IMR-90 (cell line): ENCODE results near the gene AOPEP. TPM values are rescaled to one million over a fixed set of nuclear protein-coding genes. Genes with fewer than 3 reads are reported as not detected.

Experiments
- ATAC-seq: fragments of 200-7000 bp; cut with Tn5 transposase; 2 replicates; pipeline ENCODE4 v1.9.1; 2020; ENCODE audit warnings: low read depth, mild to moderate bottlenecking, moderate library complexity
- BruUV-seq: library from RNA; stranded (reverse); fragments of 400-500 nt; replicated peaks from 2 replicates; lab custom pipeline; 2021; lab: Mats Ljungman, UMichigan
- CTCF ChIA-PET: fragments of 300-600 bp; formaldehyde crosslinking; extraction: SDS; loops from one replicate; lab custom pipeline; 2021; ENCODE audit warnings: antibody characterized with exemption; lab: Yijun Ruan, JAX
- POLR2A ChIA-PET: fragments of 300-600 bp; sonication (Branson Sonifier 250); formaldehyde crosslinking; loops from one replicate; lab custom pipeline; 2022; ENCODE audit warnings: antibody characterized with exemption; ENCODE audit not compliant: unreplicated experiment; lab: Charles Lee
- DNase-seq: peaks from one replicate; pipeline ENCODE4 v3.0.0; 2013
- H2AFZ ChIP-seq: replicated peaks from 2 replicates; pipeline ENCODE3; 2013; ENCODE audit warnings: low read length, mild to moderate bottlenecking; ENCODE audit not compliant: poor library complexity
- H2AK5ac ChIP-seq: 2 replicates; pipeline ENCODE4 v1.6.1; 2013; ENCODE audit warnings: low read depth, low read length, inconsistent platforms
- H2AK9ac ChIP-seq: replicated peaks from 2 replicates; pipeline ENCODE3; 2013; ENCODE audit warnings: mild to moderate bottlenecking, low read depth, low read length, moderate library complexity; ENCODE audit not compliant: poor library complexity
- H2BK120ac ChIP-seq: 2 replicates; pipeline ENCODE4 v1.6.1; 2013; ENCODE audit warnings: low read depth, low read length, inconsistent platforms
- H2BK15ac ChIP-seq: 3 replicates; pipeline ENCODE4 v1.6.1; 2013; ENCODE audit warnings: low read depth, low read length, inconsistent platforms
- H2BK20ac ChIP-seq: 2 replicates; pipeline ENCODE4 v1.6.1; 2013; ENCODE audit warnings: low read depth, mild to moderate bottlenecking, inconsistent platforms, low read length, moderate library complexity
- H2BK5ac ChIP-seq: 2 replicates; pipeline ENCODE4 v1.6.1; 2013; ENCODE audit warnings: mild to moderate bottlenecking, low read depth, low read length, inconsistent platforms; ENCODE audit not compliant: poor library complexity, severe bottlenecking
- H3K14ac ChIP-seq: replicated peaks from 2 replicates; pipeline ENCODE4 v1.6.1; 2013; ENCODE audit warnings: low read depth, low read length, inconsistent platforms
- H3K18ac ChIP-seq: 2 replicates; pipeline ENCODE4 v1.6.1; 2013; ENCODE audit warnings: low read depth, low read length, control low read depth
- H3K23ac ChIP-seq: 2 replicates; pipeline ENCODE4 v1.6.1; 2013; ENCODE audit warnings: low read depth, low read length, inconsistent platforms
- H3K27ac ChIP-seq: 2 replicates; pipeline ENCODE4 v1.5.1; 2013; ENCODE audit warnings: mild to moderate bottlenecking, control low read depth, low read length; ENCODE audit not compliant: insufficient read depth
- H3K27me3 ChIP-seq: 2 replicates; pipeline ENCODE4 v1.6.1; 2013; ENCODE audit warnings: low read length; ENCODE audit not compliant: control insufficient read depth, insufficient read depth
- H3K36me3 ChIP-seq: 2 replicates; pipeline ENCODE4 v1.6.1; 2013; ENCODE audit warnings: low read length, mixed read lengths; ENCODE audit not compliant: control insufficient read depth, insufficient read depth
- H3K4ac ChIP-seq: 2 replicates; pipeline ENCODE4 v1.6.1; 2013; ENCODE audit warnings: low read depth, low read length, inconsistent platforms
- H3K4me1 ChIP-seq: 2 replicates; pipeline ENCODE4 v1.6.1; 2013; ENCODE audit warnings: low read length, mixed read lengths; ENCODE audit not compliant: control insufficient read depth, insufficient read depth
- H3K4me2 ChIP-seq: 2 replicates; pipeline ENCODE4 v1.6.1; 2013; ENCODE audit warnings: low read depth, mild to moderate bottlenecking, control low read depth, low read length, moderate library complexity
- H3K4me3 ChIP-seq: 2 replicates; pipeline ENCODE4 v1.5.1; 2013; ENCODE audit warnings: low read depth, mild to moderate bottlenecking, control low read depth, low read length, moderate library complexity; ENCODE audit not compliant: insufficient read depth
- H3K56ac ChIP-seq: 2 replicates; pipeline ENCODE4 v1.6.1; 2013; ENCODE audit warnings: low read length, inconsistent platforms; ENCODE audit not compliant: insufficient read depth; ENCODE audit errors: extremely low read depth
- H3K79me1 ChIP-seq, 2 experiments: 2 replicates each; pipeline ENCODE4 v1.6.1; 2013; ENCODE audit warnings: low read length in 2 of 2, inconsistent platforms in 1 of 2, low read depth in 1 of 2
- H3K9ac ChIP-seq: 2 replicates; pipeline ENCODE4 v1.6.1; 2013; ENCODE audit warnings: low read depth, low read length, control low read depth
- H3K9me1 ChIP-seq: 2 replicates; pipeline ENCODE4 v1.6.1; 2013; ENCODE audit warnings: low read length, inconsistent platforms; ENCODE audit not compliant: insufficient read depth
- H3K9me3 ChIP-seq: 2 replicates; pipeline ENCODE4 v1.6.1; 2013; ENCODE audit warnings: low read length; ENCODE audit not compliant: control insufficient read depth, insufficient read depth
- H4K20me1 ChIP-seq: 2 replicates; pipeline ENCODE4 v1.6.1; 2013; ENCODE audit warnings: low read length, inconsistent platforms; ENCODE audit not compliant: insufficient read depth
- H4K5ac ChIP-seq: 2 replicates; pipeline ENCODE4 v1.6.1; 2013; ENCODE audit warnings: mild to moderate bottlenecking, low read depth, low read length, control low read depth
- H4K8ac ChIP-seq, 2 experiments: 2 replicates each; pipeline ENCODE4 v1.6.1; 2013; ENCODE audit warnings: low read depth in 2 of 2, low read length in 2 of 2, control low read depth in 1 of 2, inconsistent platforms in 1 of 2
- H4K91ac ChIP-seq: 2 replicates; pipeline ENCODE4 v1.6.1; 2013; ENCODE audit warnings: low read depth, low read length, inconsistent platforms; ENCODE audit not compliant: insufficient read depth
- NFE2L2 ChIP-seq: fragments of 150-350 bp; IDR thresholded peaks from 2 replicates; pipeline ENCODE4 v1.6.1; 2016; ENCODE audit warnings: low read depth, mild to moderate bottlenecking, low read length
- POLR2A ChIP-seq: IDR thresholded peaks from 2 replicates; pipeline ENCODE4 v1.6.1; 2012; ENCODE audit warnings: mild to moderate bottlenecking, low read depth, low read length
- RFX5 ChIP-seq: IDR thresholded peaks from 2 replicates; pipeline ENCODE4 v1.8.0; 2012; ENCODE audit warnings: low read depth, mild to moderate bottlenecking, low read length, moderate library complexity
- WGBS, 2 experiments: methylation state at CpG; one replicate each; pipeline versions ENCODE4 v1.1.5 to v1.1.7; 2013; ENCODE audit warnings: missing lambda C conversion rate in 2 of 2; ENCODE audit not compliant: insufficient read length in 1 of 2; ENCODE audit errors: extremely low coverage in 2 of 2; 5-methylcytosine and 5-hydroxymethylcytosine counted together
- dilution Hi-C: fragments of 300-500 bp; cut with HindIII; formaldehyde crosslinking; loops from one replicate; pipeline ENCODE4 v1.14.3; 2018; ENCODE audit warnings: low sequenced_read_pairs; ENCODE audit not compliant: unreplicated experiment
- in situ Hi-C: fragments of 300-500 bp; cut with MboI; formaldehyde crosslinking; loops from 3 replicates; pipeline ENCODE4 v1.14.3; 2019; ENCODE audit warnings: low sequenced_read_pairs, inconsistent platforms, mixed read lengths
- intact Hi-C: fragments of 100-400 bp; cut with micrococcal nuclease; formaldehyde crosslinking; loops from 2 replicates; pipeline ENCODE4 v1.10.0; 2022
- polyA plus RNA-seq, 3 experiments: library from polyadenylated mRNA; depleted of rRNA; stranded (reverse); fragments of >200 nt; gene quantifications; 2 replicates each; pipeline ENCODE4 v1.2.3, GENCODE V29; 2012; ENCODE audit warnings: low replicate concordance in 1 of 3
- total RNA-seq: library from RNA; depleted of rRNA; stranded (reverse); fragments of >200 nt; gene quantifications from 2 replicates; pipeline ENCODE4 v1.2.3, GENCODE V29; 2012

Gene AOPEP
- total and polyA plus RNA-seq, 2 of the 4 experiments (the other 2 are of a cell fraction) = 34.9 to 38.7 TPM

GRCh38 chr9:94971378-94972131 lies 245.1 kb downstream of the AOPEP start:
- no peaks in the 10 kb centered on the region for H3K9me3 ChIP-seq
- no peak overlapping the region for H2BK120ac ChIP-seq
- H3K4ac ChIP-seq = no peak overlapping the region
- H3K56ac ChIP-seq = no peak overlapping the region
- no peaks in the 10 kb centered on the region for H3K36me3 ChIP-seq
- no peak overlapping the region for H2AFZ ChIP-seq
- intact Hi-C loops = no loop called here
- H4K91ac ChIP-seq = no peak overlapping the region
- dilution Hi-C loops = no loop called here
- peaks cover 0 to 4% of the 10 kb centered on the region in 2 experiments; a peak in 1 of 4 replicates for H3K79me1 ChIP-seq
- no peak overlapping the region for H3K9ac ChIP-seq
- ATAC-seq = no peak
- no peak overlapping the region for H2BK20ac ChIP-seq
- no peaks in the 10 kb centered on the region for H3K27me3 ChIP-seq
- no peak overlapping the region for H3K14ac ChIP-seq
- no peak overlapping the region for H3K23ac ChIP-seq
- DNase-seq = no peak
- no peak overlapping the region for H2BK5ac ChIP-seq
- TF ChIP-seq NFE2L2 = no peak
- TF ChIP-seq POLR2A = no peak
- no peak for TF ChIP-seq RFX5
- ChIA-PET CTCF (no interaction called here), POLR2A (no interaction called here)
- H2AK9ac ChIP-seq = no peak overlapping the region
- no peak overlapping the region for H4K5ac ChIP-seq
- no peak overlapping the region for H3K4me2 ChIP-seq
- no peak overlapping the region for H2BK15ac ChIP-seq
- H3K27ac ChIP-seq = no peak overlapping the region
- no peak overlapping the region for H2AK5ac ChIP-seq
- no peak overlapping the region for H3K4me3 ChIP-seq
- H3K9me1 ChIP-seq = peaks cover 11% of the 10 kb centered on the region
- H4K20me1 ChIP-seq = no peaks in the 10 kb centered on the region
- BruUV-seq = no TSS peak
- 93% methylated on average over 7 of the region's 13 CpGs; no CpG with 5 or more reads in 1 of the 2 experiments for WGBS, 2 experiments
- H3K4me1 ChIP-seq = peaks cover 18% of the 10 kb centered on the region
- H3K18ac ChIP-seq = no peak overlapping the region
- H4K8ac ChIP-seq = no peak overlapping the region
- in situ Hi-C loops = no loop called here
